ENCODE results near the gene SLC29A2.

GRCh38 chr11:66388780-66389386 is 17.3 kb upstream of the SLC29A2 start:
- TF ChIP-seq, protein P1, sequence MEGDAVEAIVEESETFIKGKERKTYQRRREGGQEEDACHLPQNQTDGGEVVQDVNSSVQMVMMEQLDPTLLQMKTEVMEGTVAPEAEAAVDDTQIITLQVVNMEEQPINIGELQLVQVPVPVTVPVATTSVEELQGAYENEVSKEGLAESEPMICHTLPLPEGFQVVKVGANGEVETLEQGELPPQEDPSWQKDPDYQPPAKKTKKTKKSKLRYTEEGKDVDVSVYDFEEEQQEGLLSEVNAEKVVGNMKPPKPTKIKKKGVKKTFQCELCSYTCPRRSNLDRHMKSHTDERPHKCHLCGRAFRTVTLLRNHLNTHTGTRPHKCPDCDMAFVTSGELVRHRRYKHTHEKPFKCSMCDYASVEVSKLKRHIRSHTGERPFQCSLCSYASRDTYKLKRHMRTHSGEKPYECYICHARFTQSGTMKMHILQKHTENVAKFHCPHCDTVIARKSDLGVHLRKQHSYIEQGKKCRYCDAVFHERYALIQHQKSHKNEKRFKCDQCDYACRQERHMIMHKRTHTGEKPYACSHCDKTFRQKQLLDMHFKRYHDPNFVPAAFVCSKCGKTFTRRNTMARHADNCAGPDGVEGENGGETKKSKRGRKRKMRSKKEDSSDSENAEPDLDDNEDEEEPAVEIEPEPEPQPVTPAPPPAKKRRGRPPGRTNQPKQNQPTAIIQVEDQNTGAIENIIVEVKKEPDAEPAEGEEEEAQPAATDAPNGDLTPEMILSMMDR (IDR thresholded peaks at IDR 0.05): peak; percentile 78
- no peak for TF ChIP-seq EZH2 (IDR thresholded peaks at IDR 0.05)

Measured in neural progenitor cell (in vitro differentiated cells).